ENCODE results near the gene BSN.

GRCh38 chr3:49713336-49714105 lies 159.2 kb downstream of the BSN start:
- TF ChIP-seq CTCF (conservative IDR thresholded peaks at IDR 0.05; ENCODE audit: low read length) = no peak
- TF ChIP-seq EZH2phosphoT487 (IDR thresholded peaks at IDR 0.05; ENCODE audit: borderline replicate concordance, low read depth, low read length) = no peak

Measured in OCI-LY7 (cell line).